Parietal lobe (tissue), 2 donors: ENCODE measurements around the gene EXOSC7. TPM values are rescaled to one million over a fixed set of nuclear protein-coding genes. Genes with fewer than 3 reads are reported as not detected.

Source experiments
- small RNA-seq: library from RNA; depleted of rRNA; stranded (forward); fragments of <200 nt; gene quantifications from one replicate; pipeline ENCODE3, GENCODE V24; 2014; ENCODE audit warnings: low replicate concordance
- total RNA-seq: library from RNA; depleted of rRNA; stranded (reverse); fragments of >200 nt; gene quantifications from one replicate; pipeline ENCODE4 v1.2.3, GENCODE V29; 2014

EXOSC7 gene
- total RNA-seq, result 36.6 TPM

GRCh38 chr3:44976002-44976815 lies at the start of gene EXOSC7, which contains the start of gene ZDHHC3:
EXOSC7 (plus strand) TSS chr3:44976244; CDS start chr3:44976278, 34 bp downstream.
ZDHHC3 (minus strand) TSS chr3:44976174; CDS start chr3:44959436, 16,738 bp downstream.

GRCh38 chr3:45026038-45026437 lies 50.0 kb downstream of the EXOSC7 start, which contains the start of gene CLEC3B:
CLEC3B (plus strand) TSS chr3:45026303; CDS start chr3:45026363, 60 bp downstream.

Small RNA genes lying within 50 kb of the gene (small RNA-seq; reads per million reads assigned to genes)
- 0.12 reads per million for gene RNU5B-3P

Other genes starting within 250 kb of the EXOSC7 start
- gene ZNF501, start 246.6 kb upstream of the EXOSC7 start, total RNA-seq, result 25.0 TPM
- gene KIAA1143, start 214.6 kb upstream of the EXOSC7 start, total RNA-seq, result 25.0 TPM
- gene KIF15, start 214.4 kb upstream of the EXOSC7 start, total RNA-seq, result 11.0 TPM
- gene TMEM42, start 114.3 kb upstream of the EXOSC7 start, total RNA-seq, result 5.3 TPM
- gene TGM4, start 101.6 kb upstream of the EXOSC7 start, total RNA-seq, result not detected
- gene ZDHHC3, start 70 bp upstream of the EXOSC7 start, total RNA-seq, result 50.4 TPM
- gene CLEC3B, start 50.1 kb downstream of the EXOSC7 start, total RNA-seq, result 14.7 TPM
- gene CDCP1, start 170.1 kb downstream of the EXOSC7 start, total RNA-seq, result 1.6 TPM